Panc1 (cell line): ENCODE results near the gene OVCH1.

Experiments used
- POLR2AphosphoS5 ChIP-seq: IDR thresholded peaks from 2 replicates; pipeline ENCODE4 v1.6.1; 2012; ENCODE audit warnings: mild to moderate bottlenecking, low read depth, low read length, moderate library complexity
- REST ChIP-seq, 2 experiments: IDR thresholded peaks; 2 replicates each; pipeline ENCODE4 v1.6.1; 2011 to 2012; ENCODE audit warnings: low read depth in 2 of 2, control low read depth in 1 of 2, low read length in 1 of 2, mild to moderate bottlenecking in 1 of 2, moderate library complexity in 1 of 2; ENCODE audit not compliant: insufficient read depth in 1 of 2
- TF ChIP-seq, protein P1 (sequence below): fragments of 450-650 bp; IDR thresholded peaks from 2 replicates; pipeline ENCODE4 v1.5.1; 2017; ENCODE audit warnings: mild to moderate bottlenecking

DNA sequence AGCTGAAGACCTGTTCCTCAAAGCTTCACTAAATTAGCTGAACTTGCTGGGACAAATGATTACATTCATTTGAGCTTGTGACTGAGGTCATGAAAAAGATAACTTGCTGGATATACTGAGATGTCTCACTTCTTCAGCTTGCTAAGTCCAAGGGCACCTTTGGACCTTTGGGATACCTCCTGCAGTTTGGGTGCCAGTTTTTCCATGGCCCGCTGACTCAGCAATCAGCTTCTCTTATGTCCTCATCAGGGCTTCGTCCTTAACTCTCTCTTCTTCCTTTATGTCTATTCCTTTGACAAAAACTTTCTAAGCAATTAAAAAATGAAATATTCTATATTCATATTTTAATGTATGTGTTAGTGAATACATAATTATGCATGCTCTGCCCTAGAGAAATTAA is 45.6 kb downstream of the OVCH1 start:
- TF ChIP-seq, protein P1, sequence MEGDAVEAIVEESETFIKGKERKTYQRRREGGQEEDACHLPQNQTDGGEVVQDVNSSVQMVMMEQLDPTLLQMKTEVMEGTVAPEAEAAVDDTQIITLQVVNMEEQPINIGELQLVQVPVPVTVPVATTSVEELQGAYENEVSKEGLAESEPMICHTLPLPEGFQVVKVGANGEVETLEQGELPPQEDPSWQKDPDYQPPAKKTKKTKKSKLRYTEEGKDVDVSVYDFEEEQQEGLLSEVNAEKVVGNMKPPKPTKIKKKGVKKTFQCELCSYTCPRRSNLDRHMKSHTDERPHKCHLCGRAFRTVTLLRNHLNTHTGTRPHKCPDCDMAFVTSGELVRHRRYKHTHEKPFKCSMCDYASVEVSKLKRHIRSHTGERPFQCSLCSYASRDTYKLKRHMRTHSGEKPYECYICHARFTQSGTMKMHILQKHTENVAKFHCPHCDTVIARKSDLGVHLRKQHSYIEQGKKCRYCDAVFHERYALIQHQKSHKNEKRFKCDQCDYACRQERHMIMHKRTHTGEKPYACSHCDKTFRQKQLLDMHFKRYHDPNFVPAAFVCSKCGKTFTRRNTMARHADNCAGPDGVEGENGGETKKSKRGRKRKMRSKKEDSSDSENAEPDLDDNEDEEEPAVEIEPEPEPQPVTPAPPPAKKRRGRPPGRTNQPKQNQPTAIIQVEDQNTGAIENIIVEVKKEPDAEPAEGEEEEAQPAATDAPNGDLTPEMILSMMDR = no peak
- no peak for TF ChIP-seq POLR2AphosphoS5
- no peak for TF ChIP-seq REST (IDR thresholded peaks at IDR 0.05; ENCODE audit: insufficient read depth in 1 of 2, low read depth in 2 of 2, low read length in 1 of 2)
